Endothelial cell of umbilical vein (primary cell): ENCODE results near the gene NKD2. TPM values are rescaled to one million over a fixed set of nuclear protein-coding genes. Genes with fewer than 3 reads are reported as not detected.

Experiments
- BruUV-seq: library from RNA; stranded (reverse); fragments of 400-500 nt; replicated peaks from 2 replicates; lab custom pipeline; 2021; lab: Mats Ljungman, UMichigan
- CTCF ChIA-PET: fragments of 300-600, 350-600 bp; sonication (Branson Sonifier 250); formaldehyde crosslinking; loops from one replicate; lab custom pipeline; 2021; ENCODE audit warnings: antibody characterized with exemption, inconsistent platforms; lab: Charles Lee
- POLR2A ChIA-PET: fragments of 300-600, 350-600 bp; sonication (Branson Sonifier 250); formaldehyde crosslinking; loops from one replicate; lab custom pipeline; 2021; ENCODE audit warnings: antibody characterized with exemption, inconsistent platforms; lab: Charles Lee
- DNase-seq: peaks from one replicate; pipeline ENCODE4 v3.0.0-alpha.2; 2011; ENCODE audit warnings: low read depth, low spot score
- FAIRE-seq: peaks from 2 replicates; lab custom pipeline; 2011; peaks lifted over from hg19 to GRCh38; lab: Jason Lieb, UNC
- H2AFZ ChIP-seq: 2 replicates; pipeline ENCODE4 v1.6.0; 2012; ENCODE audit warnings: low read depth, low read length, control low read depth, inconsistent platforms
- H3K27ac ChIP-seq: 2 replicates; pipeline ENCODE4 v1.5.1; 2011; ENCODE audit warnings: low read depth, mild to moderate bottlenecking, control low read depth, low read length, moderate library complexity; ENCODE audit not compliant: insufficient read depth
- H3K27me3 ChIP-seq, 2 experiments: 2 replicates each; pipeline versions ENCODE4 v1.6.0 to v1.6.1; 2011; ENCODE audit warnings: low read length in 2 of 2, mixed read lengths in 1 of 2; ENCODE audit not compliant: control insufficient read depth in 2 of 2, insufficient read depth in 2 of 2
- H3K36me3 ChIP-seq, 2 experiments: 2 replicates in 1 of 2; 3 replicates in 1 of 2; pipeline ENCODE4 v1.5.1; 2011; ENCODE audit warnings: low read length in 2 of 2, mild to moderate bottlenecking in 1 of 2, moderate library complexity in 1 of 2; ENCODE audit not compliant: control insufficient read depth in 2 of 2, insufficient read depth in 2 of 2; ENCODE audit errors: extremely low read depth in 1 of 2
- H3K4me1 ChIP-seq: 3 replicates; pipeline ENCODE4 v1.5.1; 2011; ENCODE audit warnings: mild to moderate bottlenecking, low read length; ENCODE audit not compliant: control insufficient read depth, insufficient read depth; ENCODE audit errors: extremely low read depth
- H3K4me2 ChIP-seq: 2 replicates; pipeline ENCODE4 v1.6.1; 2011; ENCODE audit warnings: low read length, control low read depth, mixed read lengths; ENCODE audit not compliant: insufficient read depth
- H3K4me3 ChIP-seq, 3 experiments: fragments of 200-600 bp in 1 of 3; sonication (generic), shearing (Covaris generic) in 1 of 3; replicated peaks in 1 of 3; 2 replicates each; pipeline ENCODE4 v1.5.1; 2011 to 2016; ENCODE audit warnings: control low read depth in 3 of 3, low read length in 3 of 3, mild to moderate bottlenecking in 2 of 3, inconsistent platforms in 1 of 3, low read depth in 1 of 3, moderate library complexity in 1 of 3; ENCODE audit not compliant: insufficient read depth in 1 of 3
- H3K79me2 ChIP-seq: 2 replicates; pipeline ENCODE4 v1.6.0; 2012; ENCODE audit warnings: low read length, inconsistent platforms; ENCODE audit not compliant: control insufficient read depth, insufficient read depth
- H3K9ac ChIP-seq: replicated peaks from 2 replicates; pipeline ENCODE3; 2011; ENCODE audit warnings: low read length, control low read depth; ENCODE audit not compliant: insufficient read depth; ENCODE audit errors: extremely low read depth
- H3K9me1 ChIP-seq: replicated peaks from 3 replicates; pipeline ENCODE4 v1.6.0; 2011; ENCODE audit warnings: mild to moderate bottlenecking, low read length; ENCODE audit not compliant: control insufficient read depth, insufficient read depth; ENCODE audit errors: extremely low read depth
- H3K9me3 ChIP-seq: replicated peaks from 2 replicates; pipeline ENCODE4 v1.5.1; 2012; ENCODE audit warnings: low read length, inconsistent platforms; ENCODE audit not compliant: control insufficient read depth, insufficient read depth
- H4K20me1 ChIP-seq: replicated peaks from 2 replicates; pipeline ENCODE3; 2011; ENCODE audit warnings: mild to moderate bottlenecking, low read length; ENCODE audit not compliant: control insufficient read depth, insufficient read depth; ENCODE audit errors: extremely low read depth
- EZH2 ChIP-seq: IDR thresholded peaks from 2 replicates; pipeline ENCODE4 v1.6.1; 2012; ENCODE audit warnings: borderline replicate concordance, low read depth, mild to moderate bottlenecking, moderate library complexity, low read length, inconsistent platforms; ENCODE audit not compliant: severe bottlenecking
- POLR2AphosphoS5 ChIP-seq: IDR thresholded peaks from 2 replicates; pipeline ENCODE4 v1.6.1; 2012; ENCODE audit warnings: low read depth, mild to moderate bottlenecking, control low read depth, low read length, moderate library complexity; ENCODE audit not compliant: insufficient read depth
- dilution Hi-C: fragments of 300-500 bp; cut with MboI; formaldehyde crosslinking; loops from one replicate; pipeline ENCODE4 v1.15.0; 2019; ENCODE audit warnings: low sequenced_read_pairs; ENCODE audit not compliant: extremely low pct_ligation_motif_present
- intact Hi-C: fragments of 100-400 bp; cut with micrococcal nuclease; formaldehyde crosslinking; loops from one replicate; pipeline ENCODE4 v1.10.0; 2022
- polyA plus RNA-seq, 4 experiments: library from polyadenylated mRNA; depleted of rRNA in 3 of 4; stranded (reverse) in 3 of 4; unstranded in 1 of 4; fragments of >200 nt; gene quantifications; 2 replicates each; pipeline versions ENCODE4 v1.2.1 to v1.2.3, GENCODE V29; 2011 to 2012; ENCODE audit warnings: missing spikeins in 1 of 4
- total RNA-seq: library from RNA; stranded (reverse); gene quantifications from 2 replicates; pipeline ENCODE4 v1.2.3, GENCODE V29; 2021
- TF ChIP-seq, protein P1 (sequence below), 2 donors: IDR thresholded peaks; 1 replicate in 1 of 2; 2 replicates in 1 of 2; pipeline ENCODE4 v1.5.1; 2011; ENCODE audit warnings: low read length in 2 of 2, mild to moderate bottlenecking in 2 of 2, moderate library complexity in 2 of 2, control low read depth in 1 of 2, inconsistent platforms in 1 of 2, low read depth in 1 of 2; ENCODE audit not compliant: insufficient read depth in 1 of 2; ENCODE audit errors: extremely low read depth in 1 of 2
- TF ChIP-seq, protein P2 (sequence below): IDR thresholded peaks from 2 replicates; pipeline ENCODE4 v1.6.1; 2011; ENCODE audit not compliant: insufficient read depth, insufficient read length

NKD2 gene
- total and polyA plus RNA-seq, 2 donors (not counting 3 experiments of a cell fraction or from before 2014, with no cell fraction given) = 0.08 TPM; not detected in 1

DNA sequence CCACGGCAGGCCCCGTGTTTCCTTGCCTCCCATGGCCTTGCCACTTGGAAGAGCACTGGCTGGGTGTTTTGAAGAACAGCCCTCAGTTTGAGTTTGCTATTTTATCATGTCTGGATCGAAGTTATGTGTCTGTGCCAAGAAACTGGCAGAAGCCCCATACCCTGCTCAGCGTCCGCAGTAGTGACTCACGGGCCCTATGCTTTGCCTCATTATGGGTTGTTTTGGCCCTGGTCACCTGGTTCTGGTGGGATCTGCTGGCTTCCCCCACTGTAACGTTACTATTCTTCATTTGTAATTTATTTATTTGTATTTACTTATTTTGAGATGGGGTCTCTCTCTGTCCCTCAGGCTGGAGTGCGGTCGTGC, 42.3 kb upstream of the NKD2 start:
- dilution Hi-C loops (no loop called here), intact Hi-C loops (no loop called here)
- H3K9me3 ChIP-seq = no peaks in the 10 kb centered on the region
- no peaks in the 10 kb centered on the region for H3K9me1 ChIP-seq
- H3K36me3 ChIP-seq = no peaks in the 10 kb centered on the region
- H3K9ac ChIP-seq = no peak overlapping the region
- ChIA-PET CTCF (no interaction called here), POLR2A (no interaction called here)
- no TSS peak for BruUV-seq
- TF ChIP-seq, protein P1, sequence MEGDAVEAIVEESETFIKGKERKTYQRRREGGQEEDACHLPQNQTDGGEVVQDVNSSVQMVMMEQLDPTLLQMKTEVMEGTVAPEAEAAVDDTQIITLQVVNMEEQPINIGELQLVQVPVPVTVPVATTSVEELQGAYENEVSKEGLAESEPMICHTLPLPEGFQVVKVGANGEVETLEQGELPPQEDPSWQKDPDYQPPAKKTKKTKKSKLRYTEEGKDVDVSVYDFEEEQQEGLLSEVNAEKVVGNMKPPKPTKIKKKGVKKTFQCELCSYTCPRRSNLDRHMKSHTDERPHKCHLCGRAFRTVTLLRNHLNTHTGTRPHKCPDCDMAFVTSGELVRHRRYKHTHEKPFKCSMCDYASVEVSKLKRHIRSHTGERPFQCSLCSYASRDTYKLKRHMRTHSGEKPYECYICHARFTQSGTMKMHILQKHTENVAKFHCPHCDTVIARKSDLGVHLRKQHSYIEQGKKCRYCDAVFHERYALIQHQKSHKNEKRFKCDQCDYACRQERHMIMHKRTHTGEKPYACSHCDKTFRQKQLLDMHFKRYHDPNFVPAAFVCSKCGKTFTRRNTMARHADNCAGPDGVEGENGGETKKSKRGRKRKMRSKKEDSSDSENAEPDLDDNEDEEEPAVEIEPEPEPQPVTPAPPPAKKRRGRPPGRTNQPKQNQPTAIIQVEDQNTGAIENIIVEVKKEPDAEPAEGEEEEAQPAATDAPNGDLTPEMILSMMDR (IDR thresholded peaks at IDR 0.05; ENCODE audit: extremely low read depth in 1 of 2, insufficient read depth in 1 of 2, low read depth in 1 of 2, low read length in 2 of 2) = no peak
- TF ChIP-seq, protein P2, sequence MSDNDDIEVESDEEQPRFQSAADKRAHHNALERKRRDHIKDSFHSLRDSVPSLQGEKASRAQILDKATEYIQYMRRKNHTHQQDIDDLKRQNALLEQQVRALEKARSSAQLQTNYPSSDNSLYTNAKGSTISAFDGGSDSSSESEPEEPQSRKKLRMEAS = no peak
- no peak for TF ChIP-seq EZH2
- H3K4me3 ChIP-seq = no peak overlapping the region
- H3K27ac ChIP-seq = no peak overlapping the region
- H3K4me1 ChIP-seq = no peaks in the 10 kb centered on the region
- no peak overlapping the region for H3K4me2 ChIP-seq
- no peak for FAIRE-seq
- H3K27me3 ChIP-seq = peaks cover 13 to 26% of the 10 kb centered on the region in 2 experiments
- no peaks in the 10 kb centered on the region for H3K79me2 ChIP-seq
- no peaks in the 10 kb centered on the region for H4K20me1 ChIP-seq
- DNase-seq = no peak
- no peak overlapping the region for H2AFZ ChIP-seq

DNA sequence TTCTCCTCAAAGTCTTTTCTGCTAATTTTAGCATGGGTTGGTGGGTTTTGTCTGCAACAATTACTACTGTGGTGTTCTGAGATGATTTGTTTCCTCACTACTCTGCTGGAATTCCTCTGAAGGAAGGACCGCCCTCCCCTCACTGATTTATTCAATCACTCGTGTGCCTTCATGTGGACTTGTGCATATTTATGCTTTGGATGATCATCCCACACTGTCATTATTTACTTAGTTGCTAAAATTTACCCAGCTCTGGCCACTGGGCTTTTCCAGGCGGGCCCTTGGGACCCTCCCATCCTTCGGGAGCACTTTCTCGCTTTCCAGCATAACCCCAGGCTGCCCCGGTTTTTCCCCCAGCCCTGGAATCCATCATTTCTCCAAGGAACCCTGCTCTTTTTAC, 41.7 kb upstream of the NKD2 start:
- Histone ChIP-seq H3K4me2 (no peak overlapping the region), H3K27me3 (peaks cover 15 to 26% of the 10 kb centered on the region in 2 experiments), H2AFZ (no peak overlapping the region), H4K20me1 (no peaks in the 10 kb centered on the region), H3K4me3 (no peak overlapping the region), H3K27ac (no peak overlapping the region), H3K79me2 (no peaks in the 10 kb centered on the region), H3K9me1 (no peaks in the 10 kb centered on the region), H3K9ac (no peak overlapping the region), H3K9me3 (no peaks in the 10 kb centered on the region), H3K36me3 (no peaks in the 10 kb centered on the region), H3K4me1 (no peaks in the 10 kb centered on the region)
- intact Hi-C loops (no loop called here), dilution Hi-C loops (no loop called here)
- ChIA-PET POLR2A (no interaction called here), CTCF (interaction anchor here (0.6 kb wide), 1 partner anchor 16 kb away, joined by 3 read pairs; no protein-coding TSS in a partner anchor)
- no TSS peak for BruUV-seq
- no peak for FAIRE-seq
- TF ChIP-seq POLR2AphosphoS5 = no peak
- TF ChIP-seq, protein P2 = no peak
- DNase-seq = no peak
